ENCODE measurements around the gene SENP1. TPM values are rescaled to one million over a fixed set of nuclear protein-coding genes. Genes with fewer than 3 reads are reported as not detected.

SENP1 gene
- total RNA-seq, 1 donor from 2014 or later = 12.9 TPM

DNA sequence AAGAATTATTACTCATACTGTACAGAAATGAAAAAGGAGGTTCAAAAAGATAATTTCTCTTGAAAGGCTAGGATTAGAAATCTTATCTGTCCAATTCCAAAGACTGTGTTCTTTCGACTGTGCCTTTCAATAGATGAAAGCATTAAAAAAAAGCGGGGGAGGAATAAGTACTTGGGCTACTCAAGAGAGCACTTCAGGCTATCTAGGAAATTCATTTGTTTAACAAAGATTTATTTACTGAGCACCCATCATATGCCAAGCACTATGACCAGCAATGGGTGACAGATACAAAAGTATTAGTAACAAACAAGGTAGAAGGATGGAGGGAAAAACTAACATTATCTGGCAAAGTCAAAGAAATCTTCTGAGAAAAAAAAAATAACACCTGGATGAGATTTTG lies 37.4 kb downstream of the SENP1 start:
- no peak for DNase-seq (ENCODE audit: extremely low read depth, low read depth, low spot score)

DNA sequence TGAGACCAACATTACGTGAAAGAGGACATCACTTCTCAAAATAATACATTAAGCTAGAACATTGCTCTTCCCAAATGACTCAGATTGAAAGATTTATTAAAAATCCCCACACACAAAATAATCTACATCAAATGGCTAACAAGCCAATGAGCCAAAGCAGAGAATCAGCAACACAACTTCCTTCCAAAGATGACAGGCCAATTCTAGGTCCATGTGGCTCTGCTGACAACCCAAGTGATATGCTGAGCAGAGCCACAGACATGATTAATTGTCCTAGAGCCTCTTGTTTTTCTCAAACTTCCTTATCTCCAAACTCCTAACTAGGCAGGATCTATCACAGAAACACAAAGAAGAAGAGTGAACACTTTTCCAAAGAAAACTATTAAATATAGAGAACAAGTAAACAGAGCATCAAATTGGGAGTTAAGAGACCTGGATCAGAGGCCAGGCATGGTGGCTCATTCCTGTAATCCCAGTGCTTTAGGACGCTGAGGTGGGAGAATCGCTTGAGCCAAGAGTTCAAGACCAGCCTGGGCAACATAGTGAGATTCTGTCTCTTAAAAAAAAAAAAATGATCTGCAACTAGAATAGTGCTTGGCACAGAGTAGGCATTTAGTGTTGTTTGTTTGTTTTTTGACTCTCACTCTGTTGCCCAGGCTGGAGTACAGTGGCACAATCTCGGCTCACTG lies 38.5 kb downstream of the SENP1 start:
- no peak for DNase-seq (ENCODE audit: extremely low read depth, low read depth, low spot score)

DNA sequence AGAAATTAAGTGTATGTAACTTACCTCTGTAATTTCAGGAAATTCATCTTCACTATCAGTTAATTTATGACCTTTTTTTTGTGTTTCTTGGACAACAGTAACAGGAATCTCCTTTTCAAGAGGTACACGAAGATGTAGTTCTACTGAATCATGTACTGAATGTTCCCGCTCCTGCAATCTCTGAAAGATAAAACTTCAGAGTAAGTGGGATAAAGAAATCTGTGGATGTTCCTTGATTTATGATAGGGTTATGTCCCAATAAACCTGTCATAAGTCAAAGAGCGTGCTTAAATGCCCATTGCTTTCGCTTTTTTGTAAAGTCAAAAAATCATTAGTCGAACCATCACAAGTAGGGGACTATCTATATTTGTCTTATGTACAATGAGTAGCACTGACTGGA lies 40.8 kb downstream of the SENP1 start:
- no peak for DNase-seq (ENCODE audit: extremely low read depth, low read depth, low spot score)

DNA sequence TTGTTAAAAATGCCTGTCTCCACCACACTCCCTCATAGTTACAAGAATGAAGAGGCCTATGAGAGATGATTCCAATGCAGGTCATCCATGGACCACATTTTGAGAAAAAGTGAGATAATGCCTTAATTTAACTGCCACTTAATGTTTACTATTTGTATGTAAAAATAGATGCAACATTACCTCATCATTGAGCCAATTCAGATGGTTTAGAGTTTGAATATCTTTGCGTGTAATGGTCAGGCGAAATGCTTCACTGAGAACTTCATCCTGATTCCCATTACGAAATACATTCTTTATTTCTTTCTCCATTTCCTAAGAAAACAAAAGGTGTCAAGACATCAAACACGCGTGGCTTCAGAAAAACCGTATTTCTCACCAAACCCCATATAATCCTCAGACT lies 42.3 kb downstream of the SENP1 start:
- no peak for DNase-seq (ENCODE audit: extremely low read depth, low read depth, low spot score)

DNA sequence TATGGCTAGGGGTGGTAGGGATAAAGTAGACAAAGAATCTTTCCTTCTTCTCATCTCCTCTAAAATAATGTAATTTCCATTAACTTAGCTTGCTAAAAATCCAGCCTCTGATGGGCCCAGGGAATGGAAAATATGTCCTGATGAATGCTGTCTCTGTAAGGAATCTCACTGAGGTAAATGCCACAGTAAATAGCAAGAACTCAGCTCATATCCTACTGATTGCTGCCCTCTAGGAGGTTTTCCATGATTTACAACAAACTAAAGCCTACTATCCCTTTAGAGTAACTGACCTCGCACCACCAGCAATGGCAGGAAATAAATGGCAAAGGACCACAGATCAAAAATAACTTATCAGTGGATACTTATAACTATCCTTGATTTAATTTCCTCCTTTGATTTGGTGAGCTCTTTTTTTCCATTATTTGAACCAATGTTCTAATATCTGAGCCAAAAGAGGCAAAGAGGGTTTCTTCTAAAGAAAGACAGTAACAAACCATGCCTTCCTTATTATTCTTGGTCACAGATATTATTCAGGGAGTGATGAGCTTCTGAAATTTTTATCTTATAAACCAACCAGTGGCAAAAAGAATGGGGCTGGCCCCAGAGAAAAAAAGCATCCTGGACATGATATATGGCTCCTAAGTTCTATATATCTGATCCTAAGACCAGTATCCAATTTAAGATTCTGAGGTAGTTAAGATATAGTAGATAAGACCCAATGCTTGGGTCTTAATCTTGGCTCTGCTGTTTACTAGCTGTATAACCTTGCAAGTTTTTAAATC lies 43.8 kb downstream of the SENP1 start:
- no peak for DNase-seq (ENCODE audit: extremely low read depth, low read depth, low spot score)

DNA sequence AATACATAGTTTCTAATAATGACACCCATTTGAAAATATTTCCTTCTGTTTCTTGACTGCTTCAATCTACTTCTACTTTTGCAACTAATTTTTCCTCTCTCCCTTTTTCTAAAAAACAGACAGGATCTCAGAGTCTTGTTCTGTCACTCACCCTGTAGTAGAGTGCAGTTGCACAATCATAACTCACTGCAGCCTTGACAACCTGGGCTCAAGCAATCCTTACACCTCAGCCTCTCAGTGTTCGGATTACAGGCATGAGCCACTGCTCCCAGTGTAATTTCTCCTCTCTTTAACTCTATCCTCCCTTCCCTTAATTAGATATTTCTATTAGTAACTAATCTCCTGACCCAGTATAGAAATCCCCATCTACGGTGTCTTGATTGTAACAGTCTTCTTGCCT lies 45.4 kb downstream of the SENP1 start:
- DNase-seq (ENCODE audit: extremely low read depth, low read depth, low spot score) = no peak

DNA sequence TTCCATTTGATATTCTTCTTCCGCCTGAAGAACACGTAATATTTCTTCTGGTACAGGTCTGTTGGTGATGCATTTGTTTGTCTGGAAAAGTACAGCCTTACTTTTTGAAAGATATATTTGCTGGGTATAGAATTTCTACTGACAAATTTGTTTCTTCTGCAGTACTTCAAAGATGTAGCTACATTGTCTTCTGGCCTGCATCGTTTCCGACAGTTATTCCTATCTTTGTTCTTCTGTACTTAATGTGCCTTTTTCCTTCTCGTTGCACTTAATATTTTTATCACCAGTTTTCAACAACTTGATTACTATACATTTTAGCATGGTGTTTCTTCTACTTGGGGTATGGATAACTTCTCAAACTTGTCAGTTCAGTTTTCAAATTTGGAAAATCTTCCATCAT lies 47.1 kb downstream of the SENP1 start:
- no peak for DNase-seq (ENCODE audit: extremely low read depth, low read depth, low spot score)

DNA sequence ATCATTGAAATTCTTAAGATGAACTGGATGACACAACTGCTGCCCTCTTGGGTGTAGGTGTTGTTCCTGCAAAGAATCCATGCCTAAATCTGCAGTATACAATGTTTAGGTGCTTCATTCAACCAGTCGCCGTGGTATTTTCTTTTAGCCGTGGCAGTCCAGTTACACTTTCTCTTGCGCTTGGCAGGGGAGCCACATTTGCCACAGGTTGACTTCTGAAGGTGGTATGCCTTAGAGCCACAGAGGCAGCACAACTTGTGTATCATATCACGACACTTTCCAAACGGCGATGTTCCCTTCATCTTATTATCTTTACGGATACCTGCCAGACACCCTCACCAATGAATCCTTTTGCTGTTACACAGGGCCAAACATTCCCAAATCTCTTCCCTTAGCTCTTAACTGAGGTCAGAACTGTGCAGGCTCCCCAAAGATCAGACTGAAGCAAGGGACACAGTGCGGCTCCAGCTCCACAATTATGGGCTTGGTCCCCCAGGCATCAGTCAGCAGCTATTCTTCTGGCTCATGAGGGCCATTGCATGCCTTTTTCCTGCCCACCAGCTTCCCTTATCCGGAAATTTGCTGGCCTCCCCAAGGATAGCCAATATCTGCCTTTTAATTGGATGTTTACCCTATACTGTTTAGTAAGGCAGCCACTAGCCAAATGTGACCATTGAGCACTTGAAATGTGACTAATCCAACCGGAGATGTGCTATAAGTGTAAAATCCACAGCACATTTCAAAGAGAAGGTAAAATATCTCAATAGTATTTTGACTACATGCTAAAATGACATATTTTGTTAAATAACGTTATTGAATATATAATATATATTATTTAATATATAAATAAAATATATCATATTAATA lies 50.7 kb downstream of the SENP1 start:
- no peak for DNase-seq (ENCODE audit: extremely low read depth, low read depth, low spot score)

DNA sequence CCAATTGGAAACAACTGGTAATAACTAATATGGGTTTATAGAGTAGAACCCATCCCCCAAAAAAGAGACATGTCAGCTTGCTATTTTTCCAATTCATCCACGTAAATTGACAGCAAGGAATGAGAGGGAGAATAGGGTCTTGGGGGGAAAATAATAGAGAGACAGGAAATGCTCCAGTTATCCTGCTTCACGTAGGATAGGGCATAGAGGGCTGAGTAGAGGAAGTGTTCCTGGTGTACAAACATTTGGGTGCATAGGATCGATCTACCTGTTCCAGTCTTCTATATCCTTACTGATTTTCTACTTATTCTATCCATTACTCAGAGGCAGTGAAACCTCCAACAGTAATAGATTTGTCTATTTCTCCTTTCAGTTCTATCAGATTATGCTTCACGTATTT lies 52.0 kb downstream of the SENP1 start:
- DNase-seq (ENCODE audit: extremely low read depth, low read depth, low spot score) = no peak

DNA sequence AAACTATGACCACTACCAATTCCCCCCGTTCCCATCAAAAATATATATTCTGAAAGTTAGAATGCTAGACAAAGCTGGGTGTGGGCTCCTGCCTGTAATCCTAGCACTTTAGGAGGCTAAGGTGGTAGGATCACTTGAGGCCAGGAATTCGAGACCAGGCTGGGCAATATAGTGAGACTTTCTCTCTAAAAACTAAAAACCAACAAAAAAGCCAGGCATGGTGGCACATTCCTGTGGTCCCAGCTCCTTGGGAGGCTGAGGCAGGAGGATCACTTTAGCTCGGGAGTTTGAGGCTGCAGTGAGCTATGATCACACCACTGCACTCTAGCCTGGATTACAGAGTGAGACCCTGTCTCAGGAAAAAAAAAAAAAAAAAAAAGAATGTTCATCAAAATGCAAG lies 52.8 kb downstream of the SENP1 start:
- no peak for DNase-seq (ENCODE audit: extremely low read depth, low read depth, low spot score)

DNA sequence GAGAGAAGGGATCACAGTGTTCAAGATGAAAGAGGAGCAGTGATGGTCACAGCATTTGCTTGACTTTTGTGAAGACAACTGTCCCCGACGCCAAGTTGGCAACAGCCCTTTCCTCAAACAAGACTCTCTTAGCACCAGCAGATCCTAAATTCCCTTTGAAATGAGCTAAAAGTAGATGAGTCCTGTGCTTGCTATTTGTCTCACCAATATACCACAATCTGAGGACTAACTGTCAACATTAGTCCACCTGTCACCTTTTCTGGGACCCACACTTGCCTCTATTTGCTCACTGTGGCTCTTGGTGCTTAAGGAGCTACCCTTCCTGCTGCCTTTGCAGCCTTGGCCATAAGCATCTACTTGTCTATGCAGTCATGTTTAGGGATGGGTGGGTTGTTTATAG lies 54.2 kb downstream of the SENP1 start:
- no peak for DNase-seq (ENCODE audit: extremely low read depth, low read depth, low spot score)

DNA sequence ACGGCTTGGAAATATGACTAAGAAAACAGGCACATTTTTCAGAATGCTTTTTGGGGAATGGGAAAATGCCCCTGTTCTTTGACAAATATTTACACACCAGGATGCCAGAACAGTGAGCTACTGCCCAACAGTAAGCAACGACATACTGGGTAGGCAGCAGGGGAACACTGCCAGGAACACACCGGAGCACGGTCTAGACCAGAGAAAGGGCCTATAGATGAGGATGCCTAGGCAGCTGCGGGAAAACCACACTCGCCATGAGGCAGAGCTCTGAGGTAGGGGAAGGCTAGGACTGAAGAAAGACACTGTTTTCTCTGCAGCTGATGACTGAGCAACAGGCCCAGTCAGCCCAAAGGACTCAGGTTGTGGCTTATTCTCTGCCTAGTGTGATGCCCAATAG lies 55.7 kb downstream of the SENP1 start:
- no peak for DNase-seq (ENCODE audit: extremely low read depth, low read depth, low spot score)

DNA sequence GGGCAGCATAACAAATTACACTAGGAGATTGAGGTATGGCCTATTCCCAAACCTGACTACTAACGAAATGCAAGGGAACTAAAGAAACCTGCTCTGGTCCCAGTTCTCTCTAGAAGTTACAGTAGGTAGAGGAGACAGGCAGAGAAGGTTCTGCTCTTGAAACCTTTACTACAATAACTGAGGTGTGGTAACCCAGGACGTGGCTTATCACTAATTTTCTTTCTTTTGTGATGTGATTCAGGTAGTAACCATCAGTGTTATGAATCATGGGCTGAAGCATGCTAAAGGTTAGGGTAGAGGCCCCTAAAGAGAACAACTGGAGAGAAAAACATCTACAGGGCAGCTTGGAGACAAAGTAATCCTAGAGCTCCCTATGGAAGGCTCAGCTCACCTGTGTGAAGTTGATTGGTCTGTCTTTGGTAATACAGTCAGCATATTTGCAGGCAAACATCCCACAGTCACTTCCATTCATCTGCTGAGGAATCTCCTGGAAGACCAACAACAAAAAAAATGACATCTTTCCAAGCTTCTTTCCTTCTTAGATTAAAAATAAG lies 59.8 kb downstream of the SENP1 start:
- no peak for DNase-seq (ENCODE audit: extremely low read depth, low read depth, low spot score)

DNA sequence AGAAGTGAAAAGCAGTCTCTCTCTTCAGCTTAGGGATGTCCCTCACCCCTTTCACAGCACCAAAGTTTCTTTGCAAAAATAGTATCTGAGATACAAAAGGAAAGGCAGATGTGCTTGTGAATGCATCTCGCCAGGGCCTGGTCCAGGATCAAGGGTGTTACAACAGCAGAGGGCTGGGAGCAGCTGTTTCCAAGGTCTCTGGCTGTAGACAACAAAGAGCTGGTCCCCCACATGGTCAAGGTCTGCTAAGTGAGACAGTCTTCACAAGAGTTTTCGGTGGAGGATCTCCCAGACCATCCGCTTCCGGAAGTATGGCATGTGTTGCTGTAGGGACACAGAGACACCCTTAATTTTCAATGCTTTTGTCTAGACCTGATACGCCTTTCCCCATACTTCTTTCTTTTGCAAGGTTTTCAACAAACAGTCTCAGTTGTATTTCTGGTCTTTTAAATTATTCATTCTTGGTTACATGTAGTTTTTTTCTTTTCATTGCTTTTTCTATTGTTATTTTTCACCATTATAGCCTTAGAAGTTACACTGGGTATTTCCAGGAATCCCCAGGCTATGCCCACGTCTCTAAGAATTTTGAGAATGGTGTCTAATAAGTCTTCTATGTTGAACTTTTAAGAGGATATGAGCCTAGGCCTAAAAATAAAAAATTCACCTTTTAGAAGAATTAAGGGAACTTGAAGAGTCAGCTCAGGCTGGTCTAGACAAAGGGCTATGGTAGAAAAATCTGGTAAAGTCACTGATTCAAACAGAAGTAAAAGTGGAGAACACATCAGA lies 60.6 kb downstream of the SENP1 start:
- DNase-seq (ENCODE audit: extremely low read depth, low read depth, low spot score) = no peak

DNA sequence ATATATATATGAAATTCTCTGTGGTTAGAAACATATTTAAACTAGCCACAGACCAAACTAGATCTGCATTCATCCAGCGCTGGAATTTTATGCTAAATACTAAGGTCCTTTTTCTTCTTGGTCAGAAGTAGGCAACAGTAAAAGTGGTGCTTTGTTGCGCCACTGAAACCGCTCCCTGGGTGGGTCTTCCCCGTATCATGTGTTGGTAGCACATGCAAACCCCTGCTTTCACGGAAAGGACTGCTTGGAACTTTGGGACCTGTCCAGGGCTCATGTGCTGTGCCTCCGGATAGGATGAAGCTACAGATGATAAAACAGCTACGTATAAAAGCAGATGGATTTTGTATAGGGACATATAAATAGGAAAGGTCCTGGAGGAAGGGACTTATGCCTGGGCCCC lies 61.5 kb downstream of the SENP1 start:
- DNase-seq (ENCODE audit: extremely low read depth, low read depth, low spot score) = no peak

DNA sequence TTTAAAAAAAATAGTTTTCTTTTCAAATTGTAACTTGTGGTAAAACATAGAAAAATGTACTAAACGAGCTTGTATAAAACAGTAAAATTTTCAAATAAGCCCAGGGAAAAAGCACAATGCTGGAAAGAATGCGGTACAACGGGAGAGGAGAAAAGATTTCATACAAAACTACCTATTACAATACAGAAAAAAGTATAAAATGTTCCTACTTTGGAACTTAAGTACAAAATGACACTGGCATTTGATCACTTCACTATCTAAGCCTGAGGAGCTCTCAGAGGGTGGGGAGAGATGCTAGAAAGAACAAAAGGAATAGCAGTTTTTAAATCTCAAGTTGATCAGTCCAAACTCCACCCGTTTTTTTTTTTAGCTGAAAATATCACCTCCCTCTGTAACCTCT lies 62.1 kb downstream of the SENP1 start:
- no peak for DNase-seq (ENCODE audit: extremely low read depth, low read depth, low spot score)

DNA sequence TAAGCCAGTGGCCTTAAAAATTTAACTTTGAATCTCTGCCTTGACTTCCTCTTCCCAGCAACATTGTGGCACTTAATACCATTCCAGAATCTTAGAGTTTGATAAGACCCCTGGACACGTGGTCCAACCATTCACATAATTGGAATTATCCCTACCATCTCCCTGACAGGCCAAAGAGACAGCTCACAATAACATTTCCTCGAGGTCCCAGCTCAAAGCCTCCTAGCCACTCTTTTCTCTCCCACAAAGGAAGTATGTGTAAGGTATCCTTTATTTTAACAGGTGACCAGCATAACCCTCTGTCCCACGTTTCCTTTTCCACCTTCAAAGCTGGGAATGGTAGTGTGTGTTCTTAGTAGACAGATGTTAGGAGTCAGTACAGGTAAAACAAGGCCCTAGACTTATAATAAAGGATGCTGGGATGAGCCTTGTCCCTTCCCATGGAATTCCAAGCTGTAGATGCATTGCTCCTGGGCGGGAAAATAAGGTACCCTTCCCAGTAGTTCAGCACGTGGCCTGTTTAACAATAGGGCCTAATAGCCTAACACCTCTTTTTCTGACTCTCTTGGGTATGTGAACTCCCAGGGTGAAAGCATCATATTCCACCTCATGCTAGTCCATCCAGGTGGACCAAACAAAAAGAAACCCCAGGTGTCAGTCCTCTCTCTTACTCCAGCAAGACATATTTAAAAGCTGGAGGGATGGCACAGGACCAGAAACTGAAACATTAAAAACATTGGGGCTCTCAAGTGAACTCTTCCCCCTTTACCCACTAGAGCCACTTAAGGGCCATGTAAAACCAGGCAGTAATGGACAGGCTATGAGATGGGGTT lies 64.1 kb downstream of the SENP1 start:
- DNase-seq (ENCODE audit: extremely low read depth, low read depth, low spot score) = no peak

DNA sequence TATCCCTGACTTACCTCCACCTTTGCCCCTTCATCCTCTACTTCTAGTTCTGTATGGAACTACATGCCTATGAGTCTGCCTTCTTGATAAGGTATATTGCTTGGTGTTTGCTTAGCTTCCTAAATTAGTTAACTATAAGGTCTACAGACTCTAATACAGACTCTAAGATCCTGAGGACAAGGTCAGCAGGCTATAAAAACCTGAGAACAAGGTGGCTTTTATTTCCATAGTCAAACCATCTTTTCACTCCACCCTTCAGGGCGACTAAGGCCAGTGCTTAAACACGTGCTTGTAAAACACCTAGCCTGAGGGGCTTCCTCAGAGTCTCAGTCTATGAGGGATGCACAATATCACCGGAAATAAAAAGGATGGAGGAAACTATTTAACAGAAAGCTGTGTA lies 65.5 kb downstream of the SENP1 start:
- no peak for DNase-seq (ENCODE audit: extremely low read depth, low read depth, low spot score)

DNA sequence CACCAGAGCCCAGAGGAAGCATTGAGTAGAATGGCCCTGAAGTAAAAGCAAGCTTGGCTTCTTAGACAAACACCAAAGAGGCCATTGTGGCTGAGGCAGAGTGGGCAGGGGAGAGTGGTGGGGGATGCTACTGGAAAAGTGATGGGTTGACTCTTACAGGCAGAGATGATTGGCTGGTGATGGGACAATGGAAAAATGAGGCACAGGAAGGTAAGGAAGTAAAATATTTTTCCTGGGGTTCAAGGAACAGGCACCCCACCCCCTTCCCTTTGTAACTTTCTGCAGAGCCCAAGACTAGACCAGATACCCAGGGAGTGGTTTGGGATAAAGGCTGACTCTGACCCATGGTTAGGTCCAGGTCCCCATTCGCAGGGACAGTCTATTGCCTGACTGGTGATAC lies 66.7 kb downstream of the SENP1 start:
- no peak for DNase-seq (ENCODE audit: extremely low read depth, low read depth, low spot score)

DNA sequence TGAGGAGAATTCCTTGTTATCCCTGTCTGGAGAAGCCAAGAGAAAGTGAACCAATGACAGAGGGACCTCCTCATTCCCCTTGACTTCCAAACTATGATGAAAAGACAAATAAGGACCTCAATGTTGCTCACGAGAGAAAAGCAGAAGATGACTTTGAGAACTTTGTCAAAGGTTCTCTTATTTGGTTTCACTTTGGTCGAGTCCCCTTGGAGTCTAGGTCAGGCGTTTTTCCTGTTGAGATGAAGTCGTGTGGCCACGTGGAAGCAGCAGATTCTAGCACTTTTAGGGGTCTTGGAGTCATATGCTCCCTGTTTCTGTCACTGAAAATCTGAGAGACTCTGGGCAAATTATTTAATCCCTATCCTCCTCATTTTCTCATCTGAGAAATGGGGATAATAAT lies 67.8 kb downstream of the SENP1 start:
- no peak for DNase-seq (ENCODE audit: extremely low read depth, low read depth, low spot score)
